HCT116 (cell line): ENCODE data around the gene MTHFR. TPM values are rescaled to one million over a fixed set of nuclear protein-coding genes. Genes with fewer than 3 reads are reported as not detected.

Experiments used
- ATAC-seq: fragments of 200-7000 bp; cut with Tn5 transposase; 2 replicates; pipeline ENCODE4 v1.9.1; 2020; ENCODE audit warnings: mild to moderate bottlenecking, moderate library complexity
- BruUV-seq: library from RNA; stranded (reverse); fragments of 400-500 nt; replicated peaks from 2 replicates; lab custom pipeline; 2021; lab: Mats Ljungman, UMichigan
- CTCF ChIA-PET: fragments of 300-600 bp; sonication (Branson Sonifier 250); formaldehyde crosslinking; loops from one replicate; lab custom pipeline; 2021; ENCODE audit warnings: antibody characterized with exemption; lab: Charles Lee
- POLR2A ChIA-PET: fragments of 300-600, 350-600 bp; sonication (Branson Sonifier 250); formaldehyde crosslinking; loops from one replicate; lab custom pipeline; 2021; ENCODE audit warnings: antibody characterized with exemption; lab: Charles Lee
- RAD21 ChIA-PET, 2 experiments: fragments of 300-600 bp; sonication (Branson Sonifier 250); formaldehyde crosslinking; loops; one replicate each; lab custom pipeline; 2023; ENCODE audit warnings: low total read pairs in 2 of 2; ENCODE audit not compliant: uncharacterized antibody in 2 of 2, unreplicated experiment in 2 of 2, low non-redundant PET in 1 of 2; lab: Charles Lee
- DNase-seq: peaks from one replicate; pipeline ENCODE4 v3.0.0-alpha.2; 2010; ENCODE audit warnings: low read depth, low spot score
- H2AFZ ChIP-seq: fragments of 200-600 bp; shearing (Covaris generic), sonication (generic); 2 replicates; pipeline ENCODE4 v1.6.1; 2017; ENCODE audit warnings: low read depth, mixed run types, mixed read lengths, antibody characterized with exemption, low read length; ENCODE audit not compliant: poor library complexity, severe bottlenecking
- H3K27ac ChIP-seq: 2 replicates; pipeline ENCODE4 v1.5.1; 2012; ENCODE audit warnings: low read depth, low read length
- H3K27me3 ChIP-seq: fragments of 200-600 bp; sonication (generic); 2 replicates; pipeline ENCODE4 v1.6.1; 2016; ENCODE audit warnings: mixed run types, low read length, mixed read lengths; ENCODE audit not compliant: insufficient read depth
- H3K36me3 ChIP-seq, 2 experiments: fragments of 200-500 bp in 1 of 2; fragments of 200-600 bp in 1 of 2; sonication (Bioruptor generic) in 1 of 2; sonication (generic) in 1 of 2; 2 replicates each; pipeline versions ENCODE4 v1.5.1 to v1.6.1; 2014 to 2016; ENCODE audit warnings: low read length in 2 of 2, inconsistent platforms in 1 of 2, mixed read lengths in 1 of 2, mixed run types in 1 of 2; ENCODE audit not compliant: insufficient read depth in 2 of 2, control insufficient read depth in 1 of 2
- H3K4me1 ChIP-seq, 2 experiments: fragments of 200-600 bp in 1 of 2; sonication (generic) in 1 of 2; 2 replicates each; pipeline versions ENCODE4 v1.5.1 to v1.6.1; 2012 to 2017; ENCODE audit warnings: low read length in 2 of 2, inconsistent platforms in 1 of 2, mild to moderate bottlenecking in 1 of 2, mixed read lengths in 1 of 2, mixed run types in 1 of 2, moderate library complexity in 1 of 2; ENCODE audit not compliant: insufficient read depth in 2 of 2, control insufficient read depth in 1 of 2
- H3K4me2 ChIP-seq: fragments of 200-600 bp; sonication (generic); 2 replicates; pipeline ENCODE4 v1.6.1; 2017; ENCODE audit warnings: mixed run types, low read length, mixed read lengths
- H3K4me3 ChIP-seq, 2 experiments: fragments of 200-600 bp in 1 of 2; sonication (generic) in 1 of 2; replicated peaks in 1 of 2; 2 replicates each; pipeline ENCODE4 v1.5.1; 2011 to 2016; ENCODE audit warnings: low read length in 2 of 2, control low read depth in 1 of 2, low read depth in 1 of 2, mild to moderate bottlenecking in 1 of 2, mixed read lengths in 1 of 2, mixed run types in 1 of 2
- H3K79me2 ChIP-seq: fragments of 200-600 bp; sonication (generic); 2 replicates; pipeline ENCODE4 v1.6.1; 2017; ENCODE audit warnings: mild to moderate bottlenecking, mixed run types, low read length, moderate library complexity, mixed read lengths; ENCODE audit not compliant: insufficient read depth
- H3K9ac ChIP-seq: fragments of 200-600 bp; sonication (generic); 2 replicates; pipeline ENCODE4 v1.6.1; 2016; ENCODE audit warnings: low read length, mixed read lengths
- H3K9me2 ChIP-seq: fragments of 200-600 bp; sonication (generic), shearing (Covaris generic); 2 replicates; pipeline ENCODE4 v1.6.1; 2017; ENCODE audit warnings: mixed run types, mild to moderate bottlenecking, moderate library complexity; ENCODE audit not compliant: insufficient read depth
- H3K9me3 ChIP-seq, 2 experiments: fragments of 200-500 bp in 1 of 2; fragments of 200-600 bp in 1 of 2; sonication (Bioruptor generic) in 1 of 2; sonication (generic) in 1 of 2; 2 replicates each; pipeline ENCODE4 v1.6.1; 2014 to 2017; ENCODE audit warnings: low read length in 2 of 2, mixed read lengths in 2 of 2, inconsistent platforms in 1 of 2, low read depth in 1 of 2, mild to moderate bottlenecking in 1 of 2, mixed run types in 1 of 2, moderate library complexity in 1 of 2; ENCODE audit not compliant: control insufficient read depth in 1 of 2, insufficient read depth in 1 of 2
- H4K20me1 ChIP-seq: fragments of 200-600 bp; sonication (generic), shearing (Covaris generic); 2 replicates; pipeline ENCODE4 v1.6.1; 2017; ENCODE audit warnings: mixed run types, mild to moderate bottlenecking, moderate library complexity; ENCODE audit not compliant: insufficient read depth
- CBX3 ChIP-seq: IDR thresholded peaks from 2 replicates; pipeline ENCODE4 v1.6.1; 2012; ENCODE audit warnings: low read depth
- CEBPB ChIP-seq: IDR thresholded peaks from 2 replicates; pipeline ENCODE4 v1.6.1; 2012; ENCODE audit warnings: low read depth
- EGR1 ChIP-seq: IDR thresholded peaks from 2 replicates; pipeline ENCODE4 v1.6.1; 2012; ENCODE audit warnings: low read depth
- EZH2phosphoT487 ChIP-seq: fragments of 200-600 bp; IDR thresholded peaks from 2 replicates; pipeline ENCODE4 v1.6.1; 2018; ENCODE audit warnings: antibody characterized with exemption, borderline replicate concordance
- POLR2AphosphoS5 ChIP-seq: IDR thresholded peaks from 2 replicates; pipeline ENCODE4 v1.6.1; 2011; ENCODE audit warnings: mild to moderate bottlenecking, low read depth, low read length, moderate library complexity
- RAD21 ChIP-seq: IDR thresholded peaks from 2 replicates; pipeline ENCODE4 v1.6.1; 2012; ENCODE audit warnings: low read depth, mild to moderate bottlenecking
- SIN3A ChIP-seq: IDR thresholded peaks from 2 replicates; pipeline ENCODE4 v1.6.1; 2012; ENCODE audit warnings: low read depth
- SP1 ChIP-seq: IDR thresholded peaks from 2 replicates; pipeline ENCODE4 v1.6.1; 2012; ENCODE audit warnings: low read depth
- SRF ChIP-seq: IDR thresholded peaks from 2 replicates; pipeline ENCODE4 v1.6.1; 2012; ENCODE audit warnings: low read depth
- YY1 ChIP-seq: IDR thresholded peaks from 2 replicates; pipeline ENCODE4 v1.6.1; 2011; ENCODE audit warnings: low read length, low read depth, moderate library complexity, mild to moderate bottlenecking; ENCODE audit not compliant: insufficient replicate concordance; ENCODE audit errors: extremely low read depth
- ZBTB33 ChIP-seq: IDR thresholded peaks from 2 replicates; pipeline ENCODE4 v1.6.1; 2011; ENCODE audit warnings: mild to moderate bottlenecking, low read length, moderate library complexity; ENCODE audit not compliant: insufficient replicate concordance; ENCODE audit errors: extremely low read depth
- ZFX ChIP-seq: fragments of 450-650 bp; IDR thresholded peaks from 2 replicates; pipeline ENCODE4 v1.6.1; 2017
- ZNF274 ChIP-seq: fragments of 200-500 bp; sonication (Bioruptor generic); IDR thresholded peaks from 2 replicates; pipeline ENCODE4 v1.6.1; 2014; ENCODE audit warnings: mild to moderate bottlenecking, low read depth, low read length, inconsistent platforms
- intact Hi-C: fragments of 100-400 bp; cut with micrococcal nuclease; formaldehyde crosslinking; loops from 2 replicates; pipeline ENCODE4 v1.10.0; 2022
- total RNA-seq: library from RNA; stranded (reverse); gene quantifications from one replicate; pipeline ENCODE4 v1.2.1, GENCODE V29; 2021; ENCODE audit not compliant: unreplicated experiment
- TF ChIP-seq, protein P1 (sequence below): IDR thresholded peaks from 2 replicates; pipeline ENCODE4 v1.6.1; 2012; ENCODE audit warnings: low read depth
- TF ChIP-seq, protein P2 (sequence below): IDR thresholded peaks from 2 replicates; pipeline ENCODE4 v1.6.1; 2012

MTHFR gene
- total RNA-seq, 1 experiment from 2014 or later = 20.9 TPM

GRCh38 chr1:11778336-11778735, 27.4 kb downstream of the MTHFR start:
- Histone ChIP-seq H3K9ac (no peak overlapping the region), H3K36me3 (no peaks in the 10 kb centered on the region), H4K20me1 (no peaks in the 10 kb centered on the region), H3K9me3 (no peaks in the 10 kb centered on the region), H3K4me2 (no peak overlapping the region), H2AFZ (no peak overlapping the region), H3K9me2 (no peaks in the 10 kb centered on the region), H3K27me3 (no peaks in the 10 kb centered on the region), H3K79me2 (no peaks in the 10 kb centered on the region), H3K4me1 (no peaks in the 10 kb centered on the region), H3K27ac (no peak overlapping the region), H3K4me3 (no peak overlapping the region)
- no peak for ATAC-seq
- RAD21 ChIA-PET = no interaction called here
- BruUV-seq = no TSS peak
- no peak for DNase-seq
- intact Hi-C loops = no loop called here
- TF ChIP-seq ZBTB33 (no peak), RAD21 (no peak), ZNF274 (no peak), EZH2phosphoT487 (no peak), SP1 (no peak), SIN3A (no peak), SRF (no peak), EGR1 (no peak), ZFX (no peak), YY1 (no peak), POLR2AphosphoS5 (no peak), CEBPB (no peak), CBX3 (no peak)
- TF ChIP-seq, protein P1, sequence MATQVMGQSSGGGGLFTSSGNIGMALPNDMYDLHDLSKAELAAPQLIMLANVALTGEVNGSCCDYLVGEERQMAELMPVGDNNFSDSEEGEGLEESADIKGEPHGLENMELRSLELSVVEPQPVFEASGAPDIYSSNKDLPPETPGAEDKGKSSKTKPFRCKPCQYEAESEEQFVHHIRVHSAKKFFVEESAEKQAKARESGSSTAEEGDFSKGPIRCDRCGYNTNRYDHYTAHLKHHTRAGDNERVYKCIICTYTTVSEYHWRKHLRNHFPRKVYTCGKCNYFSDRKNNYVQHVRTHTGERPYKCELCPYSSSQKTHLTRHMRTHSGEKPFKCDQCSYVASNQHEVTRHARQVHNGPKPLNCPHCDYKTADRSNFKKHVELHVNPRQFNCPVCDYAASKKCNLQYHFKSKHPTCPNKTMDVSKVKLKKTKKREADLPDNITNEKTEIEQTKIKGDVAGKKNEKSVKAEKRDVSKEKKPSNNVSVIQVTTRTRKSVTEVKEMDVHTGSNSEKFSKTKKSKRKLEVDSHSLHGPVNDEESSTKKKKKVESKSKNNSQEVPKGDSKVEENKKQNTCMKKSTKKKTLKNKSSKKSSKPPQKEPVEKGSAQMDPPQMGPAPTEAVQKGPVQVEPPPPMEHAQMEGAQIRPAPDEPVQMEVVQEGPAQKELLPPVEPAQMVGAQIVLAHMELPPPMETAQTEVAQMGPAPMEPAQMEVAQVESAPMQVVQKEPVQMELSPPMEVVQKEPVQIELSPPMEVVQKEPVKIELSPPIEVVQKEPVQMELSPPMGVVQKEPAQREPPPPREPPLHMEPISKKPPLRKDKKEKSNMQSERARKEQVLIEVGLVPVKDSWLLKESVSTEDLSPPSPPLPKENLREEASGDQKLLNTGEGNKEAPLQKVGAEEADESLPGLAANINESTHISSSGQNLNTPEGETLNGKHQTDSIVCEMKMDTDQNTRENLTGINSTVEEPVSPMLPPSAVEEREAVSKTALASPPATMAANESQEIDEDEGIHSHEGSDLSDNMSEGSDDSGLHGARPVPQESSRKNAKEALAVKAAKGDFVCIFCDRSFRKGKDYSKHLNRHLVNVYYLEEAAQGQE = no peak
- TF ChIP-seq, protein P2, sequence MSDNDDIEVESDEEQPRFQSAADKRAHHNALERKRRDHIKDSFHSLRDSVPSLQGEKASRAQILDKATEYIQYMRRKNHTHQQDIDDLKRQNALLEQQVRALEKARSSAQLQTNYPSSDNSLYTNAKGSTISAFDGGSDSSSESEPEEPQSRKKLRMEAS = no peak
- CTCF ChIA-PET = no interaction called here
- POLR2A ChIA-PET = no interaction called here
